GM18868 (cell line): Measurements from ENCODE around the gene TOMM5.

Experiments
- ATAC-seq: cut with Tn5 transposase; IDR thresholded peaks from one replicate; pipeline ENCODE4 v1.9.1; 2021; ENCODE audit warnings: mild to moderate bottlenecking, moderate library complexity; ENCODE audit not compliant: unreplicated experiment

Gene TOMM5

GRCh38 chr9:37592108-37592951 is at the start of gene TOMM5:
Gene TOMM5, minus strand, starts transcription at chr9:37592597. Its CDS starts 65 bp downstream, at chr9:37592532.
- ATAC-seq: peak; percentile 93

GRCh38 chr9:37641331-37641730 is 48.9 kb upstream of the TOMM5 start:
- ATAC-seq: no peak

DNA sequence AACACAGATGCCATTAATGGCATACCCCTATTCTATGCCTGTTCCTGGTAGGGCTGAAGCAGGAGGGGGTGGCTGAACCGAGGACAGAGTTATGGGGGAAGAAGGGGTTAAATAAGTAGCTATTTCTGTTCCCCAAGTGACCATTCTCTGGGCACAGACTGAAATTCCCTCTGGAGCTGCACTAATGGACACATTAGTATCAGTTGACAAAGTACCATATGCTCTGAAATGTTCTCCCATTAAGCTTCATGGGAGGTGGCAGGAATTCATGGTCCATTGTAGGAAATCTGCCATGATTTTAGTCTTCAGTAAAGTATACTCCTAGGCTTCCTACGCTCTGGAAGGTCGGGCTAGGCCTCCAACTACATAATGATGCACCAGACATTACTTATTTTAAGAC is 47.8 kb upstream of the TOMM5 start:
- no peak for ATAC-seq

DNA sequence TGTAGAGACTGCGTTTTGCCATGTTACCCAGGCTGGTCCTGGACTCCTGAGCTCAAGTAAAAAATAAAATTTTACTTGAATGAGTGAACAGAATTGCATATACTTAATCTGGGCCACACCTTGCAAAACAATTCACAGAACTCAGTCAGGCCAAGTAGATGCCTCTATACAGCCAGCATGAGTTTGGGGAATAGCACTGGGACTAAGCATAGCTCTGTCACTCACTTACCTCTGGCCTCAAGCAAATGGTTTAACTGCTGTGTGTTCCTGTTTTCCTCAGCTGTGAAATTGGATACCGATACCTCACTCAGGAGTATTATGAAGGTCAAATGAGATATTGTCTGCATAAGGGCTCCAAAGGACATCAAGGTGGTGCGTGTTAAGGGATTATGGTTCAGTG is 47.4 kb upstream of the TOMM5 start:
- no peak for ATAC-seq

DNA sequence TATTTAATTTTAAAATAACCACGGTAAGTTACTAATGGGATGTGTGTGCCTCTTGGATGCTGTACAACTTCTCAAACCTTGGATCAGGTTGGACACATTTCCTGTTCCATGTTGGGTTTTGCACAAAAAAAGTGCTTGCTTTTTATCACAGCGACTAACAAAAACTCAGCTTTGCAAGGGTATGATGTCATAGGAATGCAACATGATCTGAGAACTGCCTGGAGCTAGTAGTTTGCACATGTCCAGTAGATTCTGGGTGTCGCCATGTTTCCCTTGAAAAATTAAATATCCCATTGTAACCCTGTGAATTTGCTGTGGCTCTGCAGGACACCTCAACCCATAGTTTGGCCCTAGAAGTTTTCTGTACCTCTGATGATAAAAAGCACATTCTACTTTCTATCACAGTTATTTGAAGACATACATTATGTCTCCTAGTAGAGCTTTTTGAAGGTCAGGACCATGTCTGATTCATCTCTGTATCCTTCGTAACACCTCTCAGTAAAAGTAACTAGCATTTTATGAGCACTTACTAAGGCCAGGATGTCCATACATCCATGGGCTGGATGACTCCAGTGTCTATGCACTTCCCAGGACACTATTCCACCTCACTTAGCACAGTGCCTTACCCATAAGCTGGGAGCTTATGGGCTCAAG is 46.8 kb upstream of the TOMM5 start:
- ATAC-seq: no peak

- ATAC-seq: no peak
Measured at GRCh38 chr9:37636511-37637448, 44.4 kb upstream of the TOMM5 start.

DNA sequence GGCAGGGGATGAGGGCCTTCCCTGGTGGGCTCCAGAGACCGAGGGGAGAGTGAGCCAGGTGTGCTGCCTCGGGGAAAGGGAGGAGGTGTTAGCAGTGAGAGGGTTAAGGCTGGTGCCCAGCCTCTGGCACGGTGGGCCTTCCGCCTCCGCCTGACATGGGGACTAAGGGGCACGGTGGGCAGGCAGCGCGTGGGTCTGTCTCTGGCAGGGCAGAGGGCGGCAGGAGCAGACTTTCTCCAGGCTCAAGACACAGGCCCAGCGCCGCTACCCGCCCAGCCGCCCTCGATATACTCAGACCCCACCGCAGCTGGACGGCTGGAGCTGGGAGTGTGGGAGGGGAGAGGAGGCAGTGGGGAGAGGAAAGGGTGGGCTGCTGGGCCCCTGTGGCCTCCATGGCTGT is 43.4 kb upstream of the TOMM5 start:
- no peak for ATAC-seq

DNA sequence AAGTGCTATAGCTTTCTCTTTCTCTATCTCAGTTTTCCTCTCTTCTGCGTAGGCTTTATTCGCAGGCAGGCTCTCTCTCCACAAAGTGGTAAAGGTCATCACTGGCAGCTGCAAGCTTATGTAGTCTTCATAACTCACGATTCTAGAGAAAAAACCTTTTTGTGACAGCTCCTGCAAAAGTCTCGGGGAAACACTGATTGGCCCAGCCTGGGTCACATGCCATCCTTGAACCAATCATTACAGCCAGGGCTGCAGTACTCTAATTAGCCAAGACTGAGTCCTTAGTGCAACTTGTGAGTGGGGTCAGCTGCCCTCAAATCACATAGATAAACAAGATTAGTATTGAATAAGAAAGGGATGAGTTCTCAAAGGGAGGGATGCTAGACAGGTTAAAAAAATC is 40.1 kb upstream of the TOMM5 start:
- ATAC-seq: no peak

- no peak for ATAC-seq
Measured at GRCh38 chr9:37626708-37627292, 34.4 kb upstream of the TOMM5 start.

DNA sequence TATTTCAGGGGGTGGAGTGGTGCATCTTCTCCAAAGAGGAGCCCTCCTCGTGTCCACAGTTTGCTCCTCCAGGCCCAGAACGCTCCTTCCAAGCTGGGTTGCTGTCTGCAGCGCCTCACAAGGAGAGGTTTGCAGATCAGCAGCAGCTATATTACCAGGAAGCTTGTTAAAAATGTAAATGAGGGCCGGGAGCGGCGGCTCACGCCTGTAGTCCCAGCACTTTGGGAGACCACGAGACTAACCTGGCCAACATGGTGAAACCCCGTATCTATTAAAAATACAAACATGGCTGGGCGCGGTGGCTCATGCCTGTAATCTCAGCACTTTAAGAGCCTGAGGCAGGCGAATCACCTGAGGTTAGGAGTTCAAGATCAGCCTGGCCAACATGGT is 33.4 kb upstream of the TOMM5 start:
- ATAC-seq: no peak

GRCh38 chr9:37625036-37625757 is 32.8 kb upstream of the TOMM5 start:
- ATAC-seq: no peak

DNA sequence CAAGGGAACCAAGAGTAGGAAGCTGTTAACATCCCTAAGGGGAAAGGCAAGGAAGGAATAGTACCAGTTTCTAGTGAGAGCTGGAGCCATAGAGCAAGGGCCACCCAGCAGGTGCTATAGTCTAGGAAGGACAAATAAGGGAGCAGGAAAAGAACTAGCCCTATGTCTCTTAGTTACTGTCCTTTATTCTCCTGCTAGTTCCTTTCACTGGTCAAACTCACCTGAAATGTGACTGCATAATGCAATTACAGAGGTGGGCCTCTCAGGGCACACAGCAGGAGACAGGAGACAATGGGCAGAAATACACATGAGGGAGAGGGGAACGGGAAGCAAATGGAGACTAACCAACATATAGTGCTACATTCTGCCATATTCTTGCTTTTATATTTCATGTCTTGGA is 31.7 kb upstream of the TOMM5 start:
- ATAC-seq: no peak

DNA sequence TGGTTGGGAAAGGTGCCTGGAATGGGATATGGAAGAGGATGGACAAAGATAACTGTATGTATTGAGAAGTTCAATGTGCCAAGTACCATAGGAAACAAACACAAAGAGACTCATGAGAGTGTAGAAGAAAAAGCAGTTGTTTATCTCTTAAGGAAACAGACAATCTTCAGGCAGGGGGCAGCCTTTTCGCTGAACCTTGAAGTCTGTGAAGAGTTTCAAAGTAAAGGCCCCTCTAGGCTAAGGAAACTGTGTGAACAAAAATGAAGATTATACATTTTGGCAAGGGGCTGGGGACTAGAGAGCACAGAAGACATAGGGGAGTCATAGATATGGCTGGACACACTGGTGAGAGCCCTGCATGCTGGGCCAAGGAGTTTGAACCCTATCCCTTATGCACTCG is 30.9 kb upstream of the TOMM5 start:
- ATAC-seq: no peak

GRCh38 chr9:37622462-37622861 is 30.1 kb upstream of the TOMM5 start:
- no peak for ATAC-seq

- ATAC-seq: no peak
Measured at GRCh38 chr9:37621273-37622121, 29.1 kb upstream of the TOMM5 start.

- ATAC-seq: no peak
Measured at GRCh38 chr9:37620396-37620795, 28.0 kb upstream of the TOMM5 start.

- ATAC-seq: no peak
Measured at GRCh38 chr9:37619806-37620205, 27.4 kb upstream of the TOMM5 start.

- ATAC-seq: no peak
Measured at GRCh38 chr9:37618817-37619216, 26.4 kb upstream of the TOMM5 start.

GRCh38 chr9:37617832-37618231 is 25.4 kb upstream of the TOMM5 start:
- no peak for ATAC-seq
